GM12865 (cell line): Measurements from ENCODE around the gene TMEM184A.

Source experiments
- DNase-seq: peaks from one replicate; pipeline ENCODE4 v3.0.0; 2010; ENCODE audit warnings: low read depth
- H3K4me3 ChIP-seq: 2 replicates; pipeline ENCODE4 v1.5.1; 2011; ENCODE audit warnings: mild to moderate bottlenecking, low read depth, low read length, control low read depth
- CTCF ChIP-seq: IDR thresholded peaks from 2 replicates; pipeline ENCODE4 v1.5.1; 2011; ENCODE audit warnings: low read length, control low read depth, low read depth, inconsistent platforms; ENCODE audit not compliant: insufficient read depth; ENCODE audit errors: missing control alignments

The TMEM184A gene

GRCh38 chr7:1503816-1504775 lies 51.9 kb downstream of the TMEM184A start, which contains the start of gene INTS1:
Gene INTS1 (minus strand): TSS chr7:1504389. CDS start chr7:1503960, 429 bp downstream.
- peak; percentile 95 for DNase-seq
- TF ChIP-seq CTCF: peak; percentile 81
- H3K4me3 ChIP-seq: peak within 1 kb of the TSS; percentile 79

GRCh38 chr7:1503390-1503789 lies 52.6 kb downstream of the TMEM184A start:
- no peak for TF ChIP-seq CTCF
- DNase-seq: no peak

GRCh38 chr7:1502845-1503244 lies 53.2 kb downstream of the TMEM184A start:
- no peak for TF ChIP-seq CTCF
- peak overlapping the region; percentile 79 for H3K4me3 ChIP-seq
- no peak for DNase-seq

More at GRCh38 chr7:1503390-1503789, 52.6 kb downstream of the TMEM184A start:
- H3K4me3 ChIP-seq: peak overlapping the region; percentile 79

GRCh38 chr7:1501487-1502270 lies 54.3 kb downstream of the TMEM184A start:
- no peak for DNase-seq
- no peak for TF ChIP-seq CTCF
- H3K4me3 ChIP-seq: no peak overlapping the region

GRCh38 chr7:1500064-1500807 lies 55.8 kb downstream of the TMEM184A start:
- TF ChIP-seq CTCF: no peak
- no peak for DNase-seq
- H3K4me3 ChIP-seq: no peak overlapping the region

GRCh38 chr7:1499367-1500029 lies 56.5 kb downstream of the TMEM184A start:
- no peak overlapping the region for H3K4me3 ChIP-seq
- DNase-seq: no peak
- TF ChIP-seq CTCF: no peak
